Astrocyte (in vitro differentiated cells and primary cell): ENCODE results near the gene N4BP3.

Experiments
- CTCF ChIP-seq: IDR thresholded peaks from 2 replicates; pipeline ENCODE4 v1.5.1; 2011; ENCODE audit warnings: low read depth, mild to moderate bottlenecking, inconsistent platforms, low read length, moderate library complexity; ENCODE audit not compliant: insufficient read depth
- EZH2 ChIP-seq: IDR thresholded peaks from 2 replicates; pipeline ENCODE4 v1.6.1; 2012; ENCODE audit warnings: mild to moderate bottlenecking, low read length, inconsistent platforms; ENCODE audit not compliant: insufficient read depth

DNA sequence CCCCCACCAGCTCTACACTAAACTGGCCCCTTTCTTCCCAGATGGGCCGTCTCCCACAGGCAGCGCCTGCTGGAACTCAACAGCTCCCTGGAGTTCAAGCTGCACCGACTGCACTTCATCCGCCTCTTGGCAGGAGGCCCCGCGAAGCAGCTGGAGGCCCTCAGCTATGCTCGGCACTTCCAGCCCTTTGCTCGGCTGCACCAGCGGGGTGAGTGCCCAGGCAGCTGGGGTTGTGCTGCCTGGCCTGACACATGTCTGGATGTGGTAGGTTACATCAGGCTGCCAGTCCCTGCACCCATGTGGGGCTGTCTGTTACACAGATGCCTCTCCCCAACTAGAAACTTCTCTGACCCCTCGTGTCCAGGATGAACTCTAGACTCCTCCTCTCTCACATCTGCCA, 30.6 kb downstream of the N4BP3 start:
- TF ChIP-seq CTCF (no peak), EZH2 (no peak)
